HG02885 (cell line): ENCODE results near the gene DIP2A.

Source experiments
- ATAC-seq: cut with Tn5 transposase; IDR thresholded peaks from one replicate; pipeline ENCODE4 v1.9.1; 2021; ENCODE audit warnings: mild to moderate bottlenecking; ENCODE audit not compliant: unreplicated experiment, poor library complexity

DIP2A gene

GRCh38 chr21:46458315-46459023 lies at the start of gene DIP2A:
Gene DIP2A (plus strand): TSS chr21:46458891. CDS start chr21:46459132, 241 bp downstream.
- ATAC-seq, result peak; percentile 95

- ATAC-seq, result no peak
Observed at GRCh38 chr21:46409641-46410406, 48.9 kb upstream of the DIP2A start.

- ATAC-seq, result no peak
Observed at GRCh38 chr21:46410516-46410915, 48.2 kb upstream of the DIP2A start.

GRCh38 chr21:46411236-46411635 lies 47.5 kb upstream of the DIP2A start:
- ATAC-seq, result no peak

- ATAC-seq, result no peak
Observed at GRCh38 chr21:46411691-46412090, 47.0 kb upstream of the DIP2A start.

- ATAC-seq, result no peak
Observed at GRCh38 chr21:46412521-46413364, 45.9 kb upstream of the DIP2A start.

GRCh38 chr21:46413365-46413696 lies 45.4 kb upstream of the DIP2A start:
- no peak for ATAC-seq

- no peak for ATAC-seq
Observed at GRCh38 chr21:46414965-46415275, 43.8 kb upstream of the DIP2A start.

GRCh38 chr21:46416551-46416950 lies 42.1 kb upstream of the DIP2A start:
- no peak for ATAC-seq

GRCh38 chr21:46418265-46418946 lies 40.3 kb upstream of the DIP2A start:
- no peak for ATAC-seq

- no peak for ATAC-seq
Observed at GRCh38 chr21:46420241-46421190, 38.2 kb upstream of the DIP2A start.

- ATAC-seq, result no peak
Observed at GRCh38 chr21:46421191-46421750, 37.4 kb upstream of the DIP2A start.

- ATAC-seq, result no peak
Observed at GRCh38 chr21:46421756-46422555, 36.7 kb upstream of the DIP2A start.

- no peak for ATAC-seq
Observed at GRCh38 chr21:46422636-46423241, 36.0 kb upstream of the DIP2A start.

- no peak for ATAC-seq
Observed at GRCh38 chr21:46423546-46424038, 35.1 kb upstream of the DIP2A start.

GRCh38 chr21:46424039-46424591 lies 34.6 kb upstream of the DIP2A start:
- no peak for ATAC-seq

- ATAC-seq, result no peak
Observed at GRCh38 chr21:46424621-46425020, 34.1 kb upstream of the DIP2A start.

- ATAC-seq, result no peak
Observed at GRCh38 chr21:46425041-46425440, 33.6 kb upstream of the DIP2A start.
